Esophagus (tissue), 2 donors: Measurements from ENCODE around the gene WDR12. TPM values are rescaled to one million over a fixed set of nuclear protein-coding genes. Genes with fewer than 3 reads are reported as not detected.
"Not testable (repeated sequence)": the region's sequence is repeated elsewhere in the genome, so short reads cannot be mapped to it uniquely, and the experiment has no call there.

Experiments
- H3K27ac ChIP-seq, 2 donors: one replicate each; pipeline ENCODE4 v1.5.1; 2013; ENCODE audit warnings: low read depth in 2 of 2, mild to moderate bottlenecking in 2 of 2, inconsistent platforms in 1 of 2, low read length in 1 of 2, moderate library complexity in 1 of 2
- H3K27me3 ChIP-seq, 2 donors: one replicate each; pipeline ENCODE4 v1.6.1; 2013; ENCODE audit warnings: low read length in 2 of 2, control low read depth in 1 of 2, mild to moderate bottlenecking in 1 of 2; ENCODE audit not compliant: insufficient read depth in 2 of 2, control insufficient read depth in 1 of 2
- H3K36me3 ChIP-seq, 2 donors: one replicate each; pipeline ENCODE4 v1.6.1; 2013; ENCODE audit warnings: low read length in 1 of 2; ENCODE audit not compliant: control insufficient read depth in 2 of 2, insufficient read depth in 2 of 2
- H3K4me1 ChIP-seq, 2 donors: one replicate each; pipeline ENCODE4 v1.6.1; 2013; ENCODE audit warnings: low read length in 1 of 2; ENCODE audit not compliant: control insufficient read depth in 2 of 2, insufficient read depth in 2 of 2
- H3K4me3 ChIP-seq, 2 donors: one replicate each; pipeline ENCODE4 v1.5.1; 2013; ENCODE audit warnings: low read length in 2 of 2, mild to moderate bottlenecking in 2 of 2, low read depth in 1 of 2, moderate library complexity in 1 of 2
- H3K9me3 ChIP-seq, 2 donors: one replicate each; pipeline ENCODE4 v1.6.1; 2013; ENCODE audit warnings: mild to moderate bottlenecking in 2 of 2, low read depth in 1 of 2, low read length in 1 of 2, moderate library complexity in 1 of 2; ENCODE audit not compliant: control insufficient read depth in 2 of 2, insufficient read depth in 1 of 2
- WGBS, 2 donors: extraction: QIAGEN DNeasy Blood & Tissue Kit; methylation state at CpG; one replicate each; pipeline ENCODE4 v1.1.7; 2013; 5-methylcytosine and 5-hydroxymethylcytosine counted together
- polyA plus RNA-seq, 2 donors: library from polyadenylated mRNA; stranded (reverse); fragments of 200-250 nt; gene quantifications; one replicate each; pipeline ENCODE4 v1.2.3, GENCODE V29; 2013
- donor health status: healthy with polysubstance abuse.
- donor health status: Bipolar disorder and iron deficiency.

The WDR12 gene
- polyA plus RNA-seq: 10 to 100 TPM; 20.6 to 21.6 TPM

DNA sequence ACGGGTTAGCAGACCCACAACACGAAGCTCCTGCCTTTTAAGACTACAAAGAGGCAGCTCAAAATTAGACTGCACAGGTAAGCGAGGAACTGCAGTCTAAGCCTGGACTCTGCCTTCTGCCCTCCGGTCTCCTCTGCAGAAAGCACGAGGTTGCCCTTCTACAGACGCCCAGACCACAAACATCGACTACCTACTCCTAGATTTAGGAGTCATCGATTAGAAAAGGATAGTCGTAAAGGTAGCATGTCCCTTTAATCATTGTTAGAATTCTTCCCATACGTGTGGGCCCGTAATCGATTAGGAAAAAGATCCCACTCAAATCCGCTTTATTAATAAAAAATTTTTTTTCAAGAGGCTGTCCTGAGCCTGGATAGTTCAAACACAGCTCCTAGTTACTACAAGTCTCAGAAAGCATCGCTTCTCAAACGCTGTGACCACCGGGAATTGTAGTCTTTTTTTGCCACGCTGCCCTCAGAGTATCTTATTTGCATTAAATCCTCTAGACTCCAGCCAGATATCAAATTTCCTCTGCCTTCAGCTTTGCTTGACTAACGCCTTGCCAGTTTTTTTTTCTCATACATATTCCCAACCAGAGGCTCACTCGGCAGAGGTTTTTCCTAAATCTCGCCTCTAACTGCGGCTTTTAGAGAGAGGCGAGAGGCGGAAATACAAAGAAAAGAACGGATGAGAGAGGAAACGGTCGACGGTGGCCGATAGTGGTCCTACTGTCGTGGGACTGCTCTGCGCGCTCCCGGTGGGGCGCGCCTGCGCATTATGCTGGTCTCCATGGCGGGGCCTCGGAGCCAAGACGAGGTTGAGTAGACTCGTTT lies at the start of gene WDR12, which contains the start of gene CARF:
Gene WDR12, minus strand, starts transcription at position 162 of the 830 bp plus-strand sequence. CDS start 197 bp downstream, outside the sequence.
Gene CARF, plus strand, starts transcription at position 764 of the 830 bp plus-strand sequence. CDS start 29,628 bp downstream, outside the sequence.
- no peaks in the 10 kb centered on the region for H3K9me3 ChIP-seq
- H3K27me3 ChIP-seq: no peaks in the 10 kb centered on the region
- no peaks in the 10 kb centered on the region for H3K36me3 ChIP-seq
- peak within 1 kb of the TSS; percentile 56 to 92 for H3K27ac ChIP-seq
- 0% methylated on average over 39 of the region's 39 CpGs for WGBS, 2 donors
- peak within 1 kb of the TSS; percentile 72 to 92 for H3K4me3 ChIP-seq
- no peaks in the 10 kb centered on the region for H3K4me1 ChIP-seq

DNA sequence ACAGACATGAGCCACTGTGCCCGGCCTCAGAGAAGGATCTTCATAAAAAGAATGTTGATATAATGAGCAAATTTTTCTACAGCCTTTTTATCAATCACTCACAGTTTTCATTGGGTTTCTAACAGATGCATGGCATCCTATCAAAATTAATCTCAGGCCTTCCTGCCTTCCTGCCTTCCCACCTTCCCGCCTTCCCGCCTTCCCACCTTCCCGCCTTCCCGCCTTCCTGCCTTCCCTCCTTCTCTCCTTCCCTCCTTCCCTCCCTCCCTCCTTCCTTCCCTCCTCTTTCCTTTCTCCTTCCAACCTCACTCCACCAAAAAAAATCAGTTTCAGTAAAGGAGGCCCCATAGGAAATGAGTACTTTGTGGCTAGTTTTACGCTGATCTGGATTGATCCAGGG lies 49.1 kb upstream of the WDR12 start:
- no peak overlapping the region for H3K27ac ChIP-seq
- 97 to 99% methylated on average over 6 of the region's 6 CpGs for WGBS, 2 donors
- H3K9me3 ChIP-seq: no peaks in the 10 kb centered on the region
- H3K4me1 ChIP-seq: no peaks in the 10 kb centered on the region
- no peak overlapping the region for H3K4me3 ChIP-seq
- H3K27me3 ChIP-seq: no peaks in the 10 kb centered on the region
- no peaks in the 10 kb centered on the region for H3K36me3 ChIP-seq

DNA sequence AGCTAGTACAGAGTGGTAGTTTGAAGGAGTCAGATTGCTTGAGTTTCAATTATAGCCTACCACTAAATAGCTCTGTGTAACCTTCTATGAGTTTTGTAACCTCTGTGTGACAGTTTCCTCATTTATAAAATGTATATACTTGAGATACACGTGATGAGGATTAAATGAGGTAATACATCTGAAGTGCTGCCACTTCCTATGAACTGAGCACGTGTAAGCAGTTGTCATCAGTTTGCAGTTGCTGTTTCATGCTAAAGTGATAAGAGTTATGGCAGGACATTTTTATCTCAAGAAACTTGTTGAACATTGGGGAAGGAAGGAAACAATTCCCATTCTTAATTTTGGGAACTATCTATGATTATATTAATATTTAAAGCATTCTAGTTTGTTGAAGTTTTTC lies 39.1 kb upstream of the WDR12 start:
- H3K27ac ChIP-seq: no peak overlapping the region
- no peaks in the 10 kb centered on the region for H3K4me1 ChIP-seq
- no peaks in the 10 kb centered on the region for H3K36me3 ChIP-seq
- 40 to 47% methylated on average over 2 of the region's 2 CpGs for WGBS, 2 donors
- no peaks in the 10 kb centered on the region for H3K27me3 ChIP-seq
- H3K4me3 ChIP-seq: no peak overlapping the region
- H3K9me3 ChIP-seq: no peaks in the 10 kb centered on the region

- not testable (repeated sequence) for H3K9me3 ChIP-seq, H3K4me1 ChIP-seq, H3K27ac ChIP-seq, H3K4me3 ChIP-seq, H3K36me3 ChIP-seq, H3K27me3 ChIP-seq
- WGBS, 2 donors: 93 to 98% methylated on average over 3 of the region's 3 CpGs
These were observed 37.9 kb upstream of the WDR12 start for GRCh38 chr2:202949333-202949732.

GRCh38 chr2:202945497-202945896 lies 34.0 kb upstream of the WDR12 start:
- H3K27ac ChIP-seq: no peak overlapping the region
- no peak overlapping the region for H3K4me3 ChIP-seq
- WGBS, 2 donors: 97 to 100% methylated on average over 2 of the region's 2 CpGs
- no peaks in the 10 kb centered on the region for H3K27me3 ChIP-seq
- H3K36me3 ChIP-seq: no peaks in the 10 kb centered on the region
- H3K4me1 ChIP-seq: no peaks in the 10 kb centered on the region
- H3K9me3 ChIP-seq: no peaks in the 10 kb centered on the region

DNA sequence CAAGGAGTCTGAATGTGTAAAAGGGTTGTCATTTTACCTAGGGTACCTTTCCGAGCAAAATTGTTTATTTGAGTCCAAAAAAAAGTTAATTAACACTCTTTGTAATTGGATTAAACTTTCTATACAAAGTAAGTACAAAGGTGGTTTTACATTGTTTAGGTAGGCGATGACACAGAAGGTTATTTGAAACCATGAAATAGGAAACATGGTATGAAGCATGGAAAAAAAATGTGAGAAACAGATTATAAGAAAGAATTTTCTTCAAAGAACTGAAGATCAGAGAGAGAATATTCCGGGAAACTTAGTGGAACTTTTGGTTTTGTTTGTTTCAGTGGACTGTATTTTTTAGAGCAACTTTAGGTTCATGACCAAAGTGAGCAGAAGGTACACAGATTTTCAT lies 33.3 kb upstream of the WDR12 start:
- H3K4me1 ChIP-seq: no peaks in the 10 kb centered on the region
- WGBS, 2 donors: 78 to 83% methylated on average over 3 of the region's 3 CpGs
- H3K4me3 ChIP-seq: no peak overlapping the region
- no peak overlapping the region for H3K27ac ChIP-seq
- H3K27me3 ChIP-seq: no peaks in the 10 kb centered on the region
- no peaks in the 10 kb centered on the region for H3K36me3 ChIP-seq
- no peaks in the 10 kb centered on the region for H3K9me3 ChIP-seq

- H3K9me3 ChIP-seq: no peaks in the 10 kb centered on the region
- 57 to 67% methylated on average over 1 of the region's 1 CpG for WGBS, 2 donors
- no peaks in the 10 kb centered on the region for H3K4me1 ChIP-seq
- no peaks in the 10 kb centered on the region for H3K36me3 ChIP-seq
- no peak overlapping the region for H3K4me3 ChIP-seq
- no peaks in the 10 kb centered on the region for H3K27me3 ChIP-seq
- H3K27ac ChIP-seq: no peak overlapping the region
These were observed 32.9 kb upstream of the WDR12 start for GRCh38 chr2:202944408-202944807.

DNA sequence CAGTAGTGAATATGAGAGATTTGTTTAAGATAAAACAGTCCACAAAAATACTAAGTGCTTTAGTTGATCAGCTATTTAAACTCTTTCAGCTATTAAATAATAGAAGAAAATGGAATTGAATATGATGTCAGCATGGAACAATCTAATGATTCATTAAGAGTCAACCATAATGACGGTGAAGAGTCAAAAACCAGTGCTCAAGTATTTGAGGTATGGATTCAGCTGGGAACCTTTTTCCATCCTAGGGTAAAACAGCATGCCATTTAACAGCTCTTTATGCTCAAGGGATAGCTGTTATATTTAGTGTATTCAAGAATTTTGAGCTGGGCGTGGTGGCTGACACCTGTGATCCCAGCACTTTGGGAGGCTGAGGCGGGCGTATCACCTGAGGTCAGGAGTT lies 30.3 kb upstream of the WDR12 start:
- Histone ChIP-seq H3K27ac (no peak overlapping the region), H3K36me3 (peaks cover 0 to 4% of the 10 kb centered on the region in 2 donors)

DNA sequence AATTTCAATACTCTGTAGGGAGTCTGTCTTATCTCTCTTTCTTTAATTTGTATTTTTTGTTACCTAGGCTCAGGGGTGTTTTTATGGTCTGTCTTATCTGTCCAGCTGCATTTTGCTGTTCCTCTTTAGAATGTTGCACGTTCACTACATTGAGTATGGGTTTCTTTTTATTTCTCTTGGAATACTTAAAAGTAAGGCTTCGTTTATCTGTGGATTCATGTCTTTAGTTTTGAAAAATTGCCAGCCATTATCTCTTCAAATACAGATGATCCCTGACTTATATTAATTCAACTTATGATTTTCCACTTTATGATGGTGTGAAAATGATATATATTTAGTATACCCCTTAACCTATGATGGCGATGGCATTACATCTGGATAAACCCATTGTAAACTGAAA lies 27.5 kb upstream of the WDR12 start:
- Histone ChIP-seq H3K36me3 (peaks cover 0 to 4% of the 10 kb centered on the region in 2 donors), H3K27me3 (no peaks in the 10 kb centered on the region), H3K4me3 (no peak overlapping the region), H3K4me1 (no peaks in the 10 kb centered on the region), H3K9me3 (no peaks in the 10 kb centered on the region), H3K27ac (no peak overlapping the region)
- WGBS, 2 donors: 98% methylated on average over 3 of the region's 3 CpGs

More for the DNA sequence above, 30.3 kb upstream of the WDR12 start:
- Histone ChIP-seq H3K9me3 (no peaks in the 10 kb centered on the region), H3K4me1 (no peaks in the 10 kb centered on the region), H3K27me3 (no peaks in the 10 kb centered on the region), H3K4me3 (no peak overlapping the region)
- WGBS, 2 donors: 93 to 96% methylated on average over 4 of the region's 4 CpGs

- Histone ChIP-seq H3K4me1 (peaks cover 0 to 3% of the 10 kb centered on the region in 2 donors), H3K36me3 (peaks cover 0 to 4% of the 10 kb centered on the region in 2 donors), H3K27me3 (no peaks in the 10 kb centered on the region), H3K4me3 (no peak overlapping the region), H3K9me3 (no peaks in the 10 kb centered on the region), H3K27ac (no peak overlapping the region)
- 84 to 87% methylated on average over 2 of the region's 2 CpGs for WGBS, 2 donors
These were observed 23.0 kb upstream of the WDR12 start for GRCh38 chr2:202934456-202934855.
